SK-N-SH (cell line): ENCODE measurements around the gene PGM2L1.

Experiments
- EP300 ChIP-seq, 2 experiments: IDR thresholded peaks; 2 replicates each; pipeline versions ENCODE4 v1.4.0 to v1.6.1; 2012; ENCODE audit warnings: borderline replicate concordance in 1 of 2, low read depth in 1 of 2, low read length in 1 of 2
- MEF2A ChIP-seq: IDR thresholded peaks from 2 replicates; pipeline ENCODE4 v1.4.0; 2012; ENCODE audit warnings: low read depth, borderline replicate concordance
- NFIC ChIP-seq: IDR thresholded peaks from 2 replicates; pipeline ENCODE4 v1.4.0; 2012; ENCODE audit warnings: borderline replicate concordance
- RCOR1 ChIP-seq: fragments of 150-350 bp; IDR thresholded peaks from 2 replicates; pipeline ENCODE4 v1.6.1; 2017; ENCODE audit warnings: antibody characterized with exemption, low read length
- REST ChIP-seq: IDR thresholded peaks from 2 replicates; pipeline ENCODE4 v1.6.1; 2012; ENCODE audit warnings: mild to moderate bottlenecking, low read depth, low read length, moderate library complexity
- SMC3 ChIP-seq: IDR thresholded peaks from 2 replicates; pipeline ENCODE4 v1.6.1; 2012; ENCODE audit warnings: low read depth, low read length, improper control_type of control experiment
- TF ChIP-seq, protein P1 (sequence below): IDR thresholded peaks from 2 replicates; pipeline ENCODE4 v1.4.0; 2012; ENCODE audit warnings: low read depth
- TF ChIP-seq, protein P2 (sequence below): fragments of 200-600 bp; sonication (generic); IDR thresholded peaks from 2 replicates; pipeline ENCODE4 v1.6.1; 2017; ENCODE audit warnings: antibody characterized with exemption, mild to moderate bottlenecking, moderate library complexity
- TF ChIP-seq, protein P3 (sequence below): IDR thresholded peaks from 2 replicates; pipeline ENCODE4 v1.4.0; 2012; ENCODE audit warnings: low read depth, borderline replicate concordance

DNA sequence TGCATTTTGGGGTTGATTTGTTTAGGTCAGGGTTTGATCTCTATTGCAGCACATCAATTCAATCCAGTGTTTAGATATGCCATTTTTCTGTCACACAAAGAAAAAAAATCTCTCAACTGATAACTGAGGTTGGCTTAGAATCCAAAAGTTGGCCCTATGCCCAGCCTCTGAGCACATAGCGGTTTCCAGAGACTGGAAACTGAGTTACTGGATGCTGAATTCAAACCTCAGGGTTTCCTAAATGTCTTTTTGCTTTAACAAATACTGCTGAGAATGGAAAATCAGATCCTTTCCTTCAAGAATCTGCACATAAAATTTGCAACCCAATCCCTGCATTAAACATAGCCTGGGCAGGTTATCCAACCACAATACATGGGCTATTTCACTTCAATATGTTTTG, 90.8 kb downstream of the PGM2L1 start:
- TF ChIP-seq, protein P1, sequence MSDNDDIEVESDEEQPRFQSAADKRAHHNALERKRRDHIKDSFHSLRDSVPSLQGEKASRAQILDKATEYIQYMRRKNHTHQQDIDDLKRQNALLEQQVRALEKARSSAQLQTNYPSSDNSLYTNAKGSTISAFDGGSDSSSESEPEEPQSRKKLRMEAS = no peak
- TF ChIP-seq SMC3 (no peak), RCOR1 (no peak), NFIC (peak; percentile 90), REST (no peak), MEF2A (no peak), EP300 (IDR thresholded peaks at IDR 0.05; ENCODE audit: borderline replicate concordance in 1 of 2, low read depth in 1 of 2, low read length in 1 of 2) (peak in 1 of 2 experiments; percentile 14; a peak in 1 of 4 replicates)
- TF ChIP-seq, protein P2, sequence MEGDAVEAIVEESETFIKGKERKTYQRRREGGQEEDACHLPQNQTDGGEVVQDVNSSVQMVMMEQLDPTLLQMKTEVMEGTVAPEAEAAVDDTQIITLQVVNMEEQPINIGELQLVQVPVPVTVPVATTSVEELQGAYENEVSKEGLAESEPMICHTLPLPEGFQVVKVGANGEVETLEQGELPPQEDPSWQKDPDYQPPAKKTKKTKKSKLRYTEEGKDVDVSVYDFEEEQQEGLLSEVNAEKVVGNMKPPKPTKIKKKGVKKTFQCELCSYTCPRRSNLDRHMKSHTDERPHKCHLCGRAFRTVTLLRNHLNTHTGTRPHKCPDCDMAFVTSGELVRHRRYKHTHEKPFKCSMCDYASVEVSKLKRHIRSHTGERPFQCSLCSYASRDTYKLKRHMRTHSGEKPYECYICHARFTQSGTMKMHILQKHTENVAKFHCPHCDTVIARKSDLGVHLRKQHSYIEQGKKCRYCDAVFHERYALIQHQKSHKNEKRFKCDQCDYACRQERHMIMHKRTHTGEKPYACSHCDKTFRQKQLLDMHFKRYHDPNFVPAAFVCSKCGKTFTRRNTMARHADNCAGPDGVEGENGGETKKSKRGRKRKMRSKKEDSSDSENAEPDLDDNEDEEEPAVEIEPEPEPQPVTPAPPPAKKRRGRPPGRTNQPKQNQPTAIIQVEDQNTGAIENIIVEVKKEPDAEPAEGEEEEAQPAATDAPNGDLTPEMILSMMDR = no peak
- TF ChIP-seq, protein P3, sequence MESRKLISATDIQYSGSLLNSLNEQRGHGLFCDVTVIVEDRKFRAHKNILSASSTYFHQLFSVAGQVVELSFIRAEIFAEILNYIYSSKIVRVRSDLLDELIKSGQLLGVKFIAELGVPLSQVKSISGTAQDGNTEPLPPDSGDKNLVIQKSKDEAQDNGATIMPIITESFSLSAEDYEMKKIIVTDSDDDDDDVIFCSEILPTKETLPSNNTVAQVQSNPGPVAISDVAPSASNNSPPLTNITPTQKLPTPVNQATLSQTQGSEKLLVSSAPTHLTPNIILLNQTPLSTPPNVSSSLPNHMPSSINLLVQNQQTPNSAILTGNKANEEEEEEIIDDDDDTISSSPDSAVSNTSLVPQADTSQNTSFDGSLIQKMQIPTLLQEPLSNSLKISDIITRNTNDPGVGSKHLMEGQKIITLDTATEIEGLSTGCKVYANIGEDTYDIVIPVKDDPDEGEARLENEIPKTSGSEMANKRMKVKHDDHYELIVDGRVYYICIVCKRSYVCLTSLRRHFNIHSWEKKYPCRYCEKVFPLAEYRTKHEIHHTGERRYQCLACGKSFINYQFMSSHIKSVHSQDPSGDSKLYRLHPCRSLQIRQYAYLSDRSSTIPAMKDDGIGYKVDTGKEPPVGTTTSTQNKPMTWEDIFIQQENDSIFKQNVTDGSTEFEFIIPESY = no peak
